ENCODE results near the gene ITPR2.

DNA sequence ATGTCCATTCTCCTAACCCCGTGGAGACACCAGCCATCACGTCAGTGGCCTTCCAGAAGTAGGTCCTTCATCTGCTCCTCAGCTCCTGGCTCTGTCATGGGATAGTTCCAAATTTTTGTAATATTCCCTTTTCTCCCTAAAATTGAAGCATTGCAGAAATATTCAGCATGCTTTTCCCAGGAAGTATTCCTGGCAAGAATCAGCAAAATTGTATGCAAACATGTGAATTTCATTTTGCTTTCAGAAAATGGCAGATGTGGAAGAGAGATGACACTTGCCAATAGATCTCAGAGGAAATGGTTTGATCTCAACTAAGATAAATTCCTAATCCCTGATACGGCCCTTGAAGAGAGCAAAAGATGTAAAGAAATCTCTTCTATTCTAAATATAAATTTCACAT is 298.9 kb downstream of the ITPR2 start:
- TF ChIP-seq, protein P1, sequence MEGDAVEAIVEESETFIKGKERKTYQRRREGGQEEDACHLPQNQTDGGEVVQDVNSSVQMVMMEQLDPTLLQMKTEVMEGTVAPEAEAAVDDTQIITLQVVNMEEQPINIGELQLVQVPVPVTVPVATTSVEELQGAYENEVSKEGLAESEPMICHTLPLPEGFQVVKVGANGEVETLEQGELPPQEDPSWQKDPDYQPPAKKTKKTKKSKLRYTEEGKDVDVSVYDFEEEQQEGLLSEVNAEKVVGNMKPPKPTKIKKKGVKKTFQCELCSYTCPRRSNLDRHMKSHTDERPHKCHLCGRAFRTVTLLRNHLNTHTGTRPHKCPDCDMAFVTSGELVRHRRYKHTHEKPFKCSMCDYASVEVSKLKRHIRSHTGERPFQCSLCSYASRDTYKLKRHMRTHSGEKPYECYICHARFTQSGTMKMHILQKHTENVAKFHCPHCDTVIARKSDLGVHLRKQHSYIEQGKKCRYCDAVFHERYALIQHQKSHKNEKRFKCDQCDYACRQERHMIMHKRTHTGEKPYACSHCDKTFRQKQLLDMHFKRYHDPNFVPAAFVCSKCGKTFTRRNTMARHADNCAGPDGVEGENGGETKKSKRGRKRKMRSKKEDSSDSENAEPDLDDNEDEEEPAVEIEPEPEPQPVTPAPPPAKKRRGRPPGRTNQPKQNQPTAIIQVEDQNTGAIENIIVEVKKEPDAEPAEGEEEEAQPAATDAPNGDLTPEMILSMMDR (IDR thresholded peaks at IDR 0.05): no peak
- TF ChIP-seq POLR2A (IDR thresholded peaks at IDR 0.05): no peak

All from Peyer's patch (tissue), 4 donors.